ENCODE measurements around the gene ADSL.

ADSL gene

DNA sequence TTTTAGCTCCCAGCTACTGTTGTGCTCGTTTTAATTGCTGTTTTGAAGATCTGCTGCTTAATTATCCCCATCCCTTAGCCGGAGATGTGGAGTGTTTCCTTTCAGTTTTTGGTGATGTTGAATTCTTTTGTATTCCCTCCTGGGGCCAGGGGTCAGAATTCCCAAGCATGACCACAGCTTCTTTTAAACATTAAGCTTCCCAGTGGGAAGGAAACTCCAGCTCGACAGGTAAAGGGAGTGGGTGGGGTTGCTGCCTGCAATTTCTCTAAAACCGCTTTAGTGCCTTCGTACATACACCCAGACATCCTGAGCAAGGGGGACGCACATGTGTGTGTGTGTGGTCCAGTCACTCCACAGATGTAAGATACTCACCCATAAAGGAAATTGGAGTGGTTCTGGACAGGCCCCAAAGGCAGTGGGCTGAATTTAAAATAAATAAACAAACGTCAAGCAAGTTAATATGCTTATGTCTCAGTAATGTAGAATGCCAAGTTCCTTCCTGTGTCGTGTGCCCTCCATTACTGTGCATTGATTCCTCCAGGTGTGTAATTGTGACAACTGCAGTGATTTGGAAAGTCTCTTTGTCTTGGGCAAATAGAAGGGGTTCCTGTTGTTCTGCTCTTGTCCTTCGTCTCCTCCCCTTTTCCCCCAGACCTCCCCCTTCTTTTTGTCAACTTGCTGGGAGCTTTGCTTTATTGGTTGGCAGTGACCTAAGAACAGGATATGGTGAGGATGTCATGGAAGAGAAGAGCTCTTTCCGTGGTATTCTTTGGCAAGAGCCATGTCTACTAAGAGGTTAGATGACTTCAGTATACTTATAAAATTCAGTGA is 19.2 kb upstream of the ADSL start:
- no peak overlapping the region for H3K4me3 ChIP-seq (ENCODE audit: low read depth, low read length)

DNA sequence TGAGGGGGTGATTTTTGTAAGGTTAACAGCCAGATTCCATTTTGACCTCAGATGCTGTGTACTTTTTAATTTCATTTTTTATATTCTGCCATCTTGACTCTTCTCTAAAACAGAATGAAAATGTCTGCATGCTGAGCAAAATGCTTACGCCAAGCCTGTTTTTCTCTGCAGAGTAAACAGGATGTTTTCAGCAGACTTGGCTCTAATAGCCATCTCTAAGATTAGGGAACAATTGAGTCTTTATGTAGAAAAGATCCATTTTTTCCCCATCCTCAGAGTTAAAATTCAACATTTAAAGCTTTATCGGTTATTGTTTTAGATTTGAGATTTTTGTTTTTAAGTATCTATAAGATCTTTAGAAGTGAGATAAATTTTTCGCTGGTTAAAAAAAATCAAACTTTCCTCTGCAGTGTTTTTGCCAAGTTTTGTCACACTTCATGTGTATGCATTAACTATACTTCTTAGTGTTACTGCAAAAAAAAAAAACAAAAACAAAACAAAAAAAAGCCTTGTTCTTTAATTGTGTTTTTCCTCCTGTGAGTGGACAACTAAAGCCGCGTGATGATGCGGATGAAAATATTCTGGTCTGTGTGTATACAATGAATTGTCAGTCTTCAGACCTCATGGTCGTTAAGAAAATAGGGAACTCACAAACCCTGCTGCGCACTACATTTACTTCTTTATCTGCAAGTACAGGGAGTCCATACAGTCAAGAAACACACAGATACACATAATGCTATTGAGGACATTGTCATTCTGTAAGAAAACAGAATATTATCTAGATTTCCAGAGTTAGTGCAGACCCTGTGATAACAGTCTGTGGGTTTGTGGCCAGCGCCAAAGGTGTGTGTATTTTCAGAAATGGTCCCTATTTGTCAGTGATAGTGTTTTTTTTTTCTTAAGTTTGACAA is 17.5 kb upstream of the ADSL start:
- H3K4me3 ChIP-seq (ENCODE audit: low read depth, low read length) = no peak overlapping the region

DNA sequence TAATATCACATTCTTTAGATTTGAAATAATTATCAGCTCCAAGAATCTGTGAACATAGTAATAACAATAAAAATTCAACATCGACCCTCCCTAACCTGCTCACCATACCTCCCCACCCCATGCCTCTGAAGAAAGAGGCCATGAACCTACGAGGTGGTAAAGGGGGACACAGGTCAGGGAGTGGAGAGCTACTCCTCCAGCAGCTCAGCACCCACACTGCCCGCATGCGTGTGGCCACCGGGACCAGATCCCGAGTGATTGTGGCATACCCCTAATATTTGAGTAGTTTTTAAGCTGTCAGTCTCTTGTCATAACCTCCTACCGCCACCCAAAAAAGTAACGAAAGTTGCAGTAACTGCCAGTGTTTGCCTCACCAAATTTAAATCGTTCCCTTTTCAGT is 16.8 kb upstream of the ADSL start:
- H3K4me3 ChIP-seq (ENCODE audit: low read depth, low read length) = no peak overlapping the region

DNA sequence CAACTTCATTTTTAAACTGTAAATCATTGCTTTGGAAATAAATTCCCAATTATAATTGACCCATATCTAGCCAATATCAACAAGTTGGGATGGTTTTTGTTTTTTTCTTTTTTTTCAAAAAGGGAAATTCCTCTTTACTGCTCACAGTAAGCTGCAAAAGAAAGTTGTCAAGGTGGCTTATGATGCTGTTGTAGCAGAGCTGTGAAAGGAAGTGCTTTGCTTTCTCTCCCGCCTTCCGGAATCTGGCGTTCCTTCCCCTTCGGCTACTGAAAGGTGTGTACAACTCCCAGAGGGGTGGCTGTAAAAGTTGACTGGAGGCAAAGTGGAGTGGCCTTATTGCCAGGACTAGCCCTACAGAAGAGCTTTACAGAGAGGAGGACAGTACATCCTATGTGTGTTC is 16.2 kb upstream of the ADSL start:
- no peak overlapping the region for H3K4me3 ChIP-seq (ENCODE audit: low read depth, low read length)

DNA sequence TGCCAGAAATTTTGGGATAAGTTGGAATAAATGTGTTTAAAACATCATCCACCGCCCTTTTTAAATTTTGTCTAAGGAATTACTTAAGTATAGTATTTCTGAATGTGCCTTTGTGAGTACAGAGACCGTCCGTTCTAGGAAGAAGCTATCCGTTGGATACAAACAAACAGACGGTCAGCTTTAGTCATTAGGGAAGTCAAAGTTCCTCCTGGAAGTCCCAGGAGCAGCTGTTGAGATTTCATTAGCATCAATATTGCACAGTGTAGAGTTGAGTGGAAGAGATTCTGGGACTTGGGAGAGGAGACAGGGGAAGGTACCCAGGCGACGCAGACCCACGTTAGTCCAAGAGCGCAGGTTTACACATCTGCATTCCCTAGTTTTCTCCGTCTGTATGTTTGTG is 15.7 kb upstream of the ADSL start:
- H3K4me3 ChIP-seq (ENCODE audit: low read depth, low read length) = no peak overlapping the region

DNA sequence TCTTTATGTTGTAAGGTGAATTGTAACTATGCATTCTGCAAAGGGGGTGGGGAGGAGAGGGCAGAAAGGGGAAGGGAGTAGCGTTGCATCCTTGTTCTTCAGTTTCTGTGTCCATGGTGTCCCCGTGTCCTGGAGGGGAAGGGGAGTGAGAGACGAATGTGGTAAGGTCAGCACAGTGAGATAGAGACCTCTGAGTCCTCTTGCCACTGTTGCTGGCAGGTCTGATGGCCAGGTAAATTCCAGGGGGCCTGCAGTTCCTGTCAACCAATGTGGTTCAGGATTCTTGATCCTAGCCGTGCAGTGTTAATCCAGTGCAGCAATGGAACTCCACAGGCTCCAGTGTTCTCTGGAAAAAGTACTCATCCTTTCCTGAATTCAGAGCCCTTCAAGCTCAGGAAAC is 14.6 kb upstream of the ADSL start:
- H3K4me3 ChIP-seq (ENCODE audit: low read depth, low read length) = no peak overlapping the region

DNA sequence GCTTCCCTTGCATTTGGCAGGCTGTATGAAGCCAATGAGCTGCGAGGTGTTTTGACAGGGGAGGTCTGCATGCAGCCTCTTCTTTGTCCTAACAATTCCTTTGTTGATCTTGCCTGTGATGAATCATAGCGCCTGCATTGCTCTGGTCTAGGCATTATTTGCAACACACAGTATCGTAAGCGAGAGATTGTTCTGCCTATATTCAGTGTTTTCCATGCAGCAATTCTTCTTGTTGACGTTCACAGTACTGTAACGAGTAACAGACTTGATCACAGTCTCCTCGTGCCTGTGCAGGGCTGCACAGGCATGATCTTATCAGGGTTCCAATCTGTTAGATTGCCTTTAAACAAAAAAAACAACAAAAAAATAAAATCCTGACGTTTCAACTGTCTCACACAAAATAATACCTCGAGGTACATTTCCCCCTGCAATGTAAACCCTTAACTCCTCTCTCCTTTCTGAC is 13.9 kb upstream of the ADSL start:
- no peak overlapping the region for H3K4me3 ChIP-seq (ENCODE audit: low read depth, low read length)

DNA sequence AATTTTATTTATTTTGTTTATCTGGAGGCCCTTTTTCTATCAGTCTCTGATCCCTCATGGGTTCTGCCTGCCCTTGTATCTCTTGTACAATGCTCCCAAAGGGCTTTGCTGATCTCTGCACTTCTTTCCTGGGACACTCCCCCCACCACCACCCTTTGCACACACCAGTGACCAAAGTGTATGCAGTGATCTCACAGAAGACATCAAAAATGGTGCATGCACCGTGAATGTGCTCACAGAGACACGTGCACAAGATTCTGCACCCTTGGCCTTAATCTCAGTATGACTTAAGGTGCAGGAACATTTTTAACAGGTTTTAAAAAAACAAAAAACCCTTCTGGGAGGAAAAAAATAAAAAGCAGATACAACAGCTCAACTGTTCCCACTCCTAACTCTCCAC is 12.2 kb upstream of the ADSL start:
- no peak overlapping the region for H3K4me3 ChIP-seq (ENCODE audit: low read depth, low read length)

DNA sequence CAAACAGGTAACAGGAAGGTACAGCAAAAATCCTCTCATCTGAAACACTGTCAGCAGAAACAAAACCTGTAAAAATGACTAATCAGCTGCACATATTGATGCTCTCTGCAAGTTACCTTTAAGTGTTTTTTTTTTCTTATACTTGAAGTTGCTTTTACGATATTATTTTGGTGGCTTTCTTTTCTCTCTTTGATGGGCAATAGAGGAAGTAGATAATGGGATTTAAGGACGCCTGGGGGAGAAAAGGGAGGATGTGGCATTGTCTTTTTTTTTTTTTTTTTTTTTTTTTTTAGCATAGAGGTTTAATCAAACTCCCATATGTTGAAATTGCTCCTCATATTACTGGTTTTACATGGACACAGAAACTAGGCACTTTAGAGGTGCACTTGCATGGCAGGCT is 11.4 kb upstream of the ADSL start:
- no peak overlapping the region for H3K4me3 ChIP-seq (ENCODE audit: low read depth, low read length)

DNA sequence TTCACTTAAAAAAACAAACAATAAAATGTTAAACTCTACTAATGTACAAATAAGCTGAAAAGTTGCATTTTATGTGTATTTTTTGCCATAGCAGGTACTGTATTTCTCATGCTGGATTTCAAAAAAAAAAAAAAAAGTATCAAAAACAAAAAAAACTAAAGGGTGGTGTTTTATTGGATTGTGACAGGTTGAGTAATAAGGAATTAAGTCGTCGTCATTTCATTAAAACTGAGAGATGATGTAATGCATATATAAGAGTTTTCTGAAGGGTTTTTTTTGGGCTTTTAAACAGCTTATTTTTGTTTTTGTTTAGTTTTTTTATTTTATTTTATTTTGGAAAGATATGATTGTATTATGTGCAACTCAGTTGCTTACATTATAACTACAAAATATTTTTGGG is 10.9 kb upstream of the ADSL start:
- no peak overlapping the region for H3K4me3 ChIP-seq (ENCODE audit: low read depth, low read length)

DNA sequence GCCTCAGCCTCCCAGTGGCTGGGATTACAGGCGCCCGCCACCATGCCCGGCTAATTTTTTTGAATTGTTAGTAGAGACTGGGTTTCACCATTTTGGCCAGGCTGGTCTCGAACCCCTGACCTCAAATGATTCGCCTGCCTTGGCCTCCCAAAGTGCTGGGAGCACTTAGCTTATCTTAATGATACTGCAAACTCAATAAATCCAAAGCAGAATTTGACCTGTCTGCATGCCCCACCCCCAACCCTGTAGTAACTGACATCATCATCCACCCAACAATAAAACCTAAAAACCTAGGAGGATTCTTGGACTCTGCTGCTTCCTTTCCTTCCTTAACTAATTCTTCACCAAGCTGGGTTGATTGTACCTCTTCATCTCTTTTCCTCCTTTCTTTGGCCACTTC is 6.3 kb upstream of the ADSL start:
- H3K4me3 ChIP-seq (ENCODE audit: low read depth, low read length) = no peak overlapping the region

DNA sequence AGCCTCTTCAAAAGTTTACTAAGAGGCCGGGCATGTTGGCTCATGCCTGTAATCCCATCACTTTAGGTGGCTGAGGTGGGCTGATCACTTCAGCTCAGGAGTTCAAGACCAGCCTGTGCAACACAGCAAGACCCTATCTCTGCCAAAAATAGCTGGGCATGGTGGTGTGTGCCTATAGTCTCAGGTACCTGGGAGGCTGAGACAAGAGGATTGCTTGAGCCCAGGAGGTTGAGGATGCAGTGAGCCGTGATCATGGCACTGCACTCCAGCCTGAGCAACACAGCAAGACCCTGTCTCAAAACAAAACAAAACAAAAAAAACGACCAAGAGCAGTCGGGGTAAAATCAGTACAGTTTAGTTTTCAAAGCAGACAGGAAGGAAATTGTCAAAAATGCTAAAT is 4.7 kb upstream of the ADSL start:
- no peak overlapping the region for H3K4me3 ChIP-seq (ENCODE audit: low read depth, low read length)

DNA sequence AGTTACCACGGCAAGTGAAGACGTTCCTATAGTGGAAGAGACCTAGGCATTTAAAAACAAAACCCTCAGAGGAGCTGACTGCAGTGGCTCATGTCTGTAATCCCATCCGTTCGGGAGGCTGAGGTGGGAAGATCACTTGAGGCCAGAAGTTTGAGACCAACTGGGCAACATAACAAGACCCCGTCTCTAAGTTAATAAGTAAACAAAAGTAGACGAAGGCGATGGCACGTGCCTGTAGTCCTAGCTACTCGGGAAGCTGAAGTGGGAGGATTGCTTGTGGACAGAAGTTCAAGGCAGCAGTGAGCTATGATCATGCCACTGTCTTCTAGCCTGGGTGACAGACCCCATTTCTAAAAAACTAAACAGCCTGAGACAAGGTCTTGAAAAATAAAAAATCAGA is 3.8 kb upstream of the ADSL start:
- no peak overlapping the region for H3K4me3 ChIP-seq (ENCODE audit: low read depth, low read length)

DNA sequence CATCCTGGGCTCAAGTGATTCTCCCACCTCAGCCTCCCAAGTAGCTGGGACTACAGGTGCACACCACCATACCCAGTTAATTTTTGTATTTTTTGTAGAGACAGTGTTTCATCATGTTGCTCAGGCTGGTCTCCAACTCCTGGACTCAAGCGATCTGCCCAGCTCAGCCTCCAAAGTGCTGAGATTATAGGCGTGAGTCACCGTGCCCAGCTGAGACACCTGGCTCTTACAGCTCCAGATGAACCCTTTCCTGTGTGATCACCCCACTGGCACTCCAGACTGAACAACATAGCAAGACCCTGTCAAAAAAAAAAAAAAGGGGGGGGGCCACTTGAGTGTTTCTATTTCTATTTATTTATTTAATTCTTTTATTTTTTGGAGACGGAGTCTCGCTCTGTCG is 1.0 kb upstream of the ADSL start:
- no peak overlapping the region for H3K4me3 ChIP-seq (ENCODE audit: low read depth, low read length)

DNA sequence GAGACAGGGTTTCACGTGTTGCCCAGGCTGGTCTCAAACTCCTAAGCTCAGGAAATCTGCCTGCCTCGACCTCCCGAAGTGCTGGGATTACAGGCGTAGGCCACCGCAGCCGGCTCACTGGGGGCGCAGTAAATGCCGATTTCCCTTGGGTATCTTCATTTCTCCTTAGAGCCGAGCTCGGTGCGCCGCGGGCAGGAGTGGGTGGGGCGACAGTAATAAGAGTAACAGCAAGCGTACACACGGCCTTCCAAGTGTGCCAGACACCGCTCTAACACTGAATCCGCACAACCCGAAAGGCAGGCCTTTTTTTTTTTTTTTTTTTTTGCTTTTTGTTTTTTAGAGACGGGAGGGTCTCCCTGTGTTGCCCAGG is 500 bp upstream of the ADSL start:
- peak overlapping the region; percentile 97 for H3K4me3 ChIP-seq (ENCODE audit: low read depth, low read length)

DNA sequence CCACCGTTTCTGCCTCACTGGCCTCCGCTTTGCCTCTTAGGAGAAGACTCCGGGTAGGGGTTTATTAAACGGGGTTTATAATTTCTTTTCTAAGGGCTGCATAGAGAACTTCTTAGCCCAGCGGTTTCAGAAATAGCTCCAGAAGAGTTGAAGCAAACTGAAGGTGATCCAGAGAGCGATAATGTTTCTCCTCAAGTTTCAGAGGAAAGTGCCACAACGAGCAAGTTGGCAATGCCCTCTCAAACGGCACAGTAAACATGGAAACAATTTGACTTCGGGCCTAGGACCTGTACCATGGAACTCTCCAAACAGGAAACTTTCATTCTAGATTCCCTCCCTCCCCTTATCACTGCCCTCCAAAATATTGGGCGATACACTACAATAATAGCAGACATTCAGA is 1.0 kb downstream of the ADSL start:
- H3K4me3 ChIP-seq (ENCODE audit: low read depth, low read length) = peak overlapping the region; percentile 97

DNA sequence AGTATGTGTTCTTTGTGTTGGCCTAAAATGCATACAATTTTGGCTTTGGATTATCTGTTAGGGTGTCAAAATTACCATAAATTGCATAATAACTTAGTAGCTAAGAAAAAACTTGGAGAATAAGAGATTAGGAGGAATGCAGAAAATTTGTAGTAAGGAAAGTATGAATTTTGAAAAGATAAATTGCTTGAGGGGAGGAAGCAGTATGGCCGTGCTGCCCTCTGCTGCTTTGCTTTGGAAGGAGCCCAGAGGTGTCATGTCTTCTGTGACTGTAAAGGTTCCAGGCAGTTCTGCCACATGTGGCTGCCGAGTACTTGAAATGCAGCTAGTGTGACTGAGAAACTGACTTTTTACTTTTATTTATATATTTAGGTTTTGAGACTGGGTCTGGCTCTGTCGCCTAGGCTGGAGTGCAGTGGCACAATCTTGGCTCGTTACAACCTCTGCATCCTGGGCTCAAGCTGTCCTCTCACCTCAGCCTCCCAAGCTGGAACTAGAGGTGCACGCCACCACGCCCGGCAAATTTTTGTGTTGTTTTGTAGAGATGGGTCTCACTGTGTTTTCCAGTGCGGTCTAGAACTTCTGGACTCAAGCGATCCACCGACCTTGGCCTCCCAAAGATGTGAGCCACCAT is 1.8 kb downstream of the ADSL start:
- H3K4me3 ChIP-seq (ENCODE audit: low read depth, low read length) = no peak overlapping the region

DNA sequence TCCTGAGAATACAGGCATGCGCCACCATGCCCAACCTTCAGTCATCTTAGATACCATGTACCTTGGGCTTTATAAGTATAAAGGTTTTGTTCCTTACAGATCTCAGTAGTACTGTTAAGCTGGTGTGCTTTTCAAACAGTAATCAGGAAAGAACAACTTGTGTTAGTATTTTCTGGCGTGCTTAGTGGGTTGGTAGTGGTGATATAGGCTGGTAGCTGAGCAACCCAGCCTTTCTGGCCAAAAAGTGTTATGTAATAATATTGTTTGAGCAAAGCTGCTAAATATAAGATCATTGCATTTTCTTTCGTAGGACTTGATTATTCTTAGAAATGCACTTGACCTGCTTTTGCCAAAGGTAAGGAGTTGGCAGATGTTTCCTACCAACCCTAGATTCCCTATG is 6.5 kb downstream of the ADSL start:
- H3K4me3 ChIP-seq (ENCODE audit: low read depth, low read length) = no peak overlapping the region

DNA sequence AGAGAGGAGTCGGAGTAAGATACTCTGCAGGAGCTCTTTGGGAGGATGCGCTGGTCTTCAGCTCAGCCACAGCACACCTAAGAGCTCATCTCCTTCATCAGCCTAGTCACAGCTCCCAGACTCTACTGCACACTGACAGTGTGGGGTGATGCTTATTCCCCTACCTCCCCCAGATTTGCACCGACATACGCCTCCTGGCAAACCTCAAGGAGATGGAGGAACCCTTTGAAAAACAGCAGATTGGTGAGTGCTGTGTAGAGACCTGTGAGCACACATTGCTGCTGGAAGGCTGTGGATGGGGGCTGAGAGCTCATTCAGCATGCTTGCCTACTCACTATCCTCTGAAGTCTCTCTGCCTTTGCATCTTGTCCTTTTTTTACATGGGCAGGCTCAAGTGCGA is 14.8 kb downstream of the ADSL start:
- H3K4me3 ChIP-seq (ENCODE audit: low read depth, low read length) = no peak overlapping the region

DNA sequence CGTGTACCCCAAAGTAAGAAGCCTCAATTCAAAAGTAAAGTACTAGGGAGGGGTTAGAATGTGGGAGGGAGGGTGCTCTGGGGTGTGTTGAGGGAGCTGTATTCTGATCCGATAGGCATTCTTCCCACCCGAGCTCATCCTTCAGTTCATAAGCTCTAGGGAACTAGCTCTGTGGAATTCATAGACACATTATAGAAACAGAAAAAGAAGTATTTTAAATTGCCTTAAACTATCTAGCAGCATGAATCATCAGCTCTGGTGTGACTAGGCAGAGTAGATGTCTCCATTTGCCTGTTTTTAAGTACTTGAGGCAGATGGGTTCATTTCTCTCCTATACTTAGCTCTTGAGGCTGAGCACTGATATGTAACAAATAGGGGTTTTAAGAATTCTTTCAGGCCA is 16.8 kb downstream of the ADSL start:
- H3K4me3 ChIP-seq (ENCODE audit: low read depth, low read length) = no peak overlapping the region

DNA sequence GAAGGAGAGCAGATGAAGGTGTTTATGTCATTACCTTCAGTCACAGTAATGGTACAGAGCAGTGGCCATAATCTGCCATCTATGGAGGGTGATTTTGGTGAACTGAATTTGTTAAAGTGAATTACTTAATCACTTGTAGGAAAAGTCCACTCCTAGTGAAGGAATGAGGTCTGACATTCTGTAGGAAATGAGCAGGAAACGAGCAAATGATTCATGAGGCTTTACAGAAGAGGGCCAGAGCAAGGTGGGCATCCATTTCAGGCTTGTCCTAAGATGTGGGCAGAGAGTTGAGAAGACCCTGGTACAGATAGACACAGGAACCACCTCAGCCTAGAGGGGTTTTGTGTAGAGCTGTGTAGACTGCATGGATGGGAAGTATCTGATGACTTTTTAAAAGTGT is 18.1 kb downstream of the ADSL start:
- H3K4me3 ChIP-seq (ENCODE audit: low read depth, low read length) = no peak overlapping the region

DNA sequence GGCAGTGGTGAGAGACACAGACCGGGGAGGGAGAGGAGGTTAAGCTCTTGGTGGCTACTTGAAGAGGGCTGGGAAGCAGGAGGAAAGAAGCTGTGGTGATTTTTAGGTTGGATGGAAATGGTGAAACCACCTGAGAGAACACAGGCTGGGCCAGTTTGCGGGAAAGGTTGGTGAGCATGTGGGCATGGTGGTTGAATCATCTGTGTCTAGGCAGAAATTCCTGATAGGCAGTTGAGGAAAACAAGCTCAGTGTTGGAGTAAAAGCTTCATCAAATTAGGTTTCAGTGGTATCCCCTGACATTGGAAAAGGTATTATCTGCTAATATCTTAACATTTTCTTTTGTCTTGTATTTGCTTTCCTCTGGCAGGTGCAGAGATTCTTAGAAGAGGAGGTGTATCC is 19.8 kb downstream of the ADSL start:
- no peak overlapping the region for H3K4me3 ChIP-seq (ENCODE audit: low read depth, low read length)

Data from iPS-11a (cell line).